Measurements from ENCODE around the gene KCNK13.

DNA sequence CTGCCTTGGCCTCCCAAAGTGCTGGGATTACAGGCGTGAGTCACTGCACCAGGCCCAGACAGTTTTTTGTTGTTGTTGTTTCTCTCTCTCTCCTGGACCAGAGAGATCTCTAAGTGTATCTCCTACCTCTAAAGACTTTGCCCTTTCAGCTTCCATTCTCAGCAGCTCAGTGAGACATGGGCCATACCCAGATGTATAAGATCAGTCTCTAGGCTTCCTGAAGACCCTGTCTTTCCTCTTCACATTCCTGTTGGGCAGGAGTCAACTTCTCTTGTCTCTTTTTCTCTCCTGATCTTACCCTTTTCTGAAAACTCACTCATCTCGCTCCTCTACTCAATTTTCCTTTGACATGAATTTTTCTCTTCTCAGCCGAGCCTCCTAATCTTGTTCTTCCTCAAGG lies 42.0 kb downstream of the KCNK13 start:
- TF ChIP-seq EZH2 (IDR thresholded peaks at IDR 0.05; ENCODE audit: insufficient read depth, poor library complexity, severe bottlenecking) (no peak), EZH2phosphoT487 (IDR thresholded peaks at IDR 0.05; ENCODE audit: insufficient read depth, low read depth) (no peak)
